Osteoblast (primary cell): ENCODE measurements around the gene UBE2H. TPM values are rescaled to one million over a fixed set of nuclear protein-coding genes. Genes with fewer than 3 reads are reported as not detected.

ENCODE experiments used
- DNase-seq: peaks from one replicate; pipeline ENCODE4 v3.0.0; 2011; ENCODE audit warnings: low spot score, mixed read lengths; ENCODE audit not compliant: insufficient read length; ENCODE audit errors: missing footprints
- H2AFZ ChIP-seq: 2 replicates; pipeline ENCODE4 v1.6.0; 2011; ENCODE audit warnings: mild to moderate bottlenecking, low read length
- H3K27ac ChIP-seq: 2 replicates; pipeline ENCODE4 v1.5.1; 2011; ENCODE audit warnings: mild to moderate bottlenecking, low read depth, low read length, moderate library complexity
- H3K27me3 ChIP-seq: 2 replicates; pipeline ENCODE4 v1.6.0; 2012; ENCODE audit warnings: mild to moderate bottlenecking, control low read depth, inconsistent platforms, low read length, moderate library complexity; ENCODE audit not compliant: insufficient read depth
- H3K36me3 ChIP-seq: 2 replicates; pipeline ENCODE4 v1.5.1; 2011; ENCODE audit warnings: mild to moderate bottlenecking, low read length, control low read depth, moderate library complexity; ENCODE audit not compliant: insufficient read depth
- H3K4me1 ChIP-seq: 2 replicates; pipeline ENCODE4 v1.5.1; 2011; ENCODE audit warnings: mild to moderate bottlenecking, low read length, control low read depth, moderate library complexity; ENCODE audit not compliant: insufficient read depth
- H3K4me2 ChIP-seq: 2 replicates; pipeline ENCODE4 v1.6.0; 2011; ENCODE audit warnings: mild to moderate bottlenecking, low read length; ENCODE audit not compliant: insufficient read depth
- H3K4me3 ChIP-seq: fragments of 200-600 bp; sonication (generic); 3 replicates; pipeline ENCODE4 v1.5.1; 2012; ENCODE audit warnings: mild to moderate bottlenecking, low read length, inconsistent platforms; ENCODE audit not compliant: insufficient read depth
- H3K79me2 ChIP-seq: 2 replicates; pipeline ENCODE4 v1.6.0; 2012; ENCODE audit warnings: mild to moderate bottlenecking, low read length, control low read depth, inconsistent platforms; ENCODE audit not compliant: insufficient read depth
- H3K9me3 ChIP-seq: 2 replicates; pipeline ENCODE4 v1.5.1; 2011; ENCODE audit warnings: low read depth, low read length, control low read depth
- H4K20me1 ChIP-seq: 2 replicates; pipeline ENCODE4 v1.6.0; 2012; ENCODE audit warnings: mild to moderate bottlenecking, low read length, control low read depth; ENCODE audit not compliant: insufficient read depth
- CTCF ChIP-seq: IDR thresholded peaks from 2 replicates; pipeline ENCODE4 v1.5.1; 2011; ENCODE audit warnings: mild to moderate bottlenecking, low read depth, low read length, moderate library complexity; ENCODE audit errors: extremely low read depth
- total RNA-seq: library from RNA; depleted of rRNA; stranded (reverse); fragments of >200 nt; gene quantifications from 2 replicates; pipeline ENCODE4 v1.2.3, GENCODE V29; 2012

Gene UBE2H
- total RNA-seq, 1 donor = 61.2 TPM

GRCh38 chr7:129990403-129991192 is 37.8 kb upstream of the UBE2H start:
- H3K36me3 ChIP-seq = no peaks in the 10 kb centered on the region
- no peaks in the 10 kb centered on the region for H3K9me3 ChIP-seq
- H2AFZ ChIP-seq = no peak overlapping the region
- H3K4me3 ChIP-seq = no peak overlapping the region
- no peaks in the 10 kb centered on the region for H3K79me2 ChIP-seq
- H3K4me1 ChIP-seq = no peaks in the 10 kb centered on the region
- peak; percentile 78 for DNase-seq
- no peak for TF ChIP-seq CTCF
- no peak overlapping the region for H3K27ac ChIP-seq
- no peaks in the 10 kb centered on the region for H3K27me3 ChIP-seq
- no peaks in the 10 kb centered on the region for H4K20me1 ChIP-seq
- H3K4me2 ChIP-seq = no peak overlapping the region

GRCh38 chr7:129989466-129989865 is 36.7 kb upstream of the UBE2H start:
- no peaks in the 10 kb centered on the region for H3K36me3 ChIP-seq
- DNase-seq = no peak
- no peak overlapping the region for H2AFZ ChIP-seq
- no peaks in the 10 kb centered on the region for H4K20me1 ChIP-seq
- H3K4me1 ChIP-seq = no peaks in the 10 kb centered on the region
- H3K4me2 ChIP-seq = no peak overlapping the region
- no peak overlapping the region for H3K4me3 ChIP-seq
- H3K27ac ChIP-seq = no peak overlapping the region
- H3K27me3 ChIP-seq = no peaks in the 10 kb centered on the region
- H3K79me2 ChIP-seq = no peaks in the 10 kb centered on the region
- no peaks in the 10 kb centered on the region for H3K9me3 ChIP-seq
- no peak for TF ChIP-seq CTCF

DNA sequence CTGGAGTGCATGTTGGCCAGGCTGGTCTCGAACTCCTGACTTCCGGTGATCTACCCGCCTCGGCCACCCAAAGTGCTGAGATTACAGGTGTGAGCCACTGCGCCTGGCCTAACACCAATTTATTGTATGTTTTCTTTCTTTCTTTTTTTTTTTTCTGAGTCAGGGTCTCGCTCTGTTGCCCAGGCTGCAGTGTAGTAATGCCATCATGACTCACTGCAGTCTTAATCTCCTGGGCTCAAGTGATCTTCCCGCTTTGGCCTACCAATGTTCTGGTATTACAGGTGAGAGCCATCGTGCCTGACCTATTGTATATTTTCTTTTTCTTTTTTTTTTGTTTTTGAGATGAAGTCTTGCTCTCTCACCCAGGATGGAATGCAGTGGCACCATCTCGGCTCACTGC is 33.8 kb upstream of the UBE2H start:
- no peaks in the 10 kb centered on the region for H3K9me3 ChIP-seq
- no peak overlapping the region for H3K4me3 ChIP-seq
- H2AFZ ChIP-seq = no peak overlapping the region
- H3K27me3 ChIP-seq = no peaks in the 10 kb centered on the region
- no peaks in the 10 kb centered on the region for H4K20me1 ChIP-seq
- no peak overlapping the region for H3K4me2 ChIP-seq
- no peak for DNase-seq
- H3K79me2 ChIP-seq = no peaks in the 10 kb centered on the region
- no peak overlapping the region for H3K27ac ChIP-seq
- no peaks in the 10 kb centered on the region for H3K36me3 ChIP-seq
- TF ChIP-seq CTCF = no peak
- no peaks in the 10 kb centered on the region for H3K4me1 ChIP-seq

DNA sequence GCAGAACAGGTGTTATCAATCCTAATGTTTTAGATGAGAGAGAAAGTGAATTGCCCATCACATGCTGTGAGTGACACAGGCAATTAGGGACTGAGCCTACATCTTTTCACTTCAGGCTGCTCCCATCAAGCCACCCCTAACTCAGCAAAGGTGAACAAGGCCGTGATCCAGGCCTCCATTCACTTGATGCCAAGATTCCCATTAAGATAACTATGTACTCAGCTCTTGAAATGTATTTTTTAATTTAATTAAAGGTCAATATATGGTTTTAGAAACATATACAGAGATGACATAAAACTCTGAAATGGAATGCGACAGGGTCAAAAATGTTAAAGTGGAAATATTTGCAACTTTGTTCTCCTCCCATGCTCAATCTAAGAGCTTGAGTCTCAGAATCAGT is 27.9 kb upstream of the UBE2H start:
- H3K27ac ChIP-seq = no peak overlapping the region

More for the DNA sequence above, 27.9 kb upstream of the UBE2H start:
- Histone ChIP-seq H3K79me2 (no peaks in the 10 kb centered on the region), H2AFZ (no peak overlapping the region), H3K36me3 (no peaks in the 10 kb centered on the region), H4K20me1 (no peaks in the 10 kb centered on the region), H3K4me3 (no peak overlapping the region), H3K4me1 (no peaks in the 10 kb centered on the region), H3K9me3 (no peaks in the 10 kb centered on the region), H3K27me3 (no peaks in the 10 kb centered on the region), H3K4me2 (no peak overlapping the region)
- DNase-seq = peak; percentile 54
- TF ChIP-seq CTCF = no peak
